ENCODE data around the gene E2F8.

DNA sequence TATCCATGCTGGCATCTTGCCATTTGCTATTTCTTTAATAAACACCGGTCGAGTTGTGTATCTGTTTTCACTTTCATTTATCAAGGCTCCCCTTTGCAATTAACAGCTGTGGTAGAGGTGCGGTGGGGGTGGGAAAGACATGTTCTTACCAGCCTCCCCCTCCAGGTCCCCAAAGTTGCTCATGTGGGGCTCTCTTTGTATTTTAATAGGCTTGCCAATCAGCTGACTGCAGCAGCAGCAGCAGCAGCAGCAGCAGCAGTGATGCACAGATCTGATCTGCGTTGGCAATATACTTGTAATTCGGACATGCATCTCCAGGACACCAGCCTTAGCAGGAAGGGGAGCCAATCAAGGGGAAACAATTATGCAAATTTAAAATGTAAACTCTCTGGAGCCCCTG, 40.3 kb upstream of the E2F8 start:
- TF ChIP-seq, protein P1, sequence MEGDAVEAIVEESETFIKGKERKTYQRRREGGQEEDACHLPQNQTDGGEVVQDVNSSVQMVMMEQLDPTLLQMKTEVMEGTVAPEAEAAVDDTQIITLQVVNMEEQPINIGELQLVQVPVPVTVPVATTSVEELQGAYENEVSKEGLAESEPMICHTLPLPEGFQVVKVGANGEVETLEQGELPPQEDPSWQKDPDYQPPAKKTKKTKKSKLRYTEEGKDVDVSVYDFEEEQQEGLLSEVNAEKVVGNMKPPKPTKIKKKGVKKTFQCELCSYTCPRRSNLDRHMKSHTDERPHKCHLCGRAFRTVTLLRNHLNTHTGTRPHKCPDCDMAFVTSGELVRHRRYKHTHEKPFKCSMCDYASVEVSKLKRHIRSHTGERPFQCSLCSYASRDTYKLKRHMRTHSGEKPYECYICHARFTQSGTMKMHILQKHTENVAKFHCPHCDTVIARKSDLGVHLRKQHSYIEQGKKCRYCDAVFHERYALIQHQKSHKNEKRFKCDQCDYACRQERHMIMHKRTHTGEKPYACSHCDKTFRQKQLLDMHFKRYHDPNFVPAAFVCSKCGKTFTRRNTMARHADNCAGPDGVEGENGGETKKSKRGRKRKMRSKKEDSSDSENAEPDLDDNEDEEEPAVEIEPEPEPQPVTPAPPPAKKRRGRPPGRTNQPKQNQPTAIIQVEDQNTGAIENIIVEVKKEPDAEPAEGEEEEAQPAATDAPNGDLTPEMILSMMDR (IDR thresholded peaks at IDR 0.05) = no peak
- TF ChIP-seq POLR2A (IDR thresholded peaks at IDR 0.05) = no peak

Measured in heart left ventricle (tissue), 13 donors.